Activated naive CD4-positive, alpha-beta T cell treated with anti-CD3 and anti-CD28 coated beads, Interleukin-2, amount 50 U/mL, for 72 hours (primary cell): ENCODE measurements around the gene EIF2B2. TPM values are rescaled to one million over a fixed set of nuclear protein-coding genes. Genes with fewer than 3 reads are reported as not detected.

Experiments used
- ATAC-seq, 2 donors: fragments of 150-1000 bp; cut with Tn5 transposase; 2 replicates each; pipeline ENCODE4 v1.10.0; 2021; ENCODE audit warnings: mild to moderate bottlenecking in 2 of 2, moderate library complexity in 2 of 2
- DNase-seq, 2 donors: peaks; one replicate each; pipeline ENCODE4 v3.0.0; 2021 to 2022; ENCODE audit warnings: low spot score in 2 of 2
- H3K27ac Mint-ChIP-seq, 2 donors: one replicate each; pipeline ENCODE4 v1.8.0; 2022; ENCODE audit warnings: mild to moderate bottlenecking in 2 of 2, mixed read lengths in 2 of 2
- H3K36me3 Mint-ChIP-seq, 2 donors: one replicate each; pipeline ENCODE4 v1.8.0; 2022; ENCODE audit warnings: mixed read lengths in 2 of 2
- H3K9me3 Mint-ChIP-seq, 2 donors: one replicate each; pipeline ENCODE4 v1.8.0; 2022; ENCODE audit warnings: mixed read lengths in 2 of 2
- total RNA-seq, 2 donors: library from RNA; stranded (reverse); gene quantifications; one replicate each; pipeline ENCODE4 v1.2.3, GENCODE V29; 2022

Gene EIF2B2
- 10 to 100 TPM; 40.1 to 63.7 TPM for total RNA-seq

GRCh38 chr14:75002392-75003249, at the start of gene EIF2B2:
Gene EIF2B2 (plus strand): TSS chr14:75002921. CDS start chr14:75002991, 70 bp downstream.
- H3K27ac Mint-ChIP-seq, result peak within 1 kb of the TSS; percentile 93 to 95
- peak; percentile 97 to 98 for ATAC-seq
- H3K36me3 Mint-ChIP-seq, result peaks cover 27 to 38% of the 10 kb centered on the region in 2 donors
- peak; percentile 98 to 99 for DNase-seq
- no peaks in the 10 kb centered on the region for H3K9me3 Mint-ChIP-seq

DNA sequence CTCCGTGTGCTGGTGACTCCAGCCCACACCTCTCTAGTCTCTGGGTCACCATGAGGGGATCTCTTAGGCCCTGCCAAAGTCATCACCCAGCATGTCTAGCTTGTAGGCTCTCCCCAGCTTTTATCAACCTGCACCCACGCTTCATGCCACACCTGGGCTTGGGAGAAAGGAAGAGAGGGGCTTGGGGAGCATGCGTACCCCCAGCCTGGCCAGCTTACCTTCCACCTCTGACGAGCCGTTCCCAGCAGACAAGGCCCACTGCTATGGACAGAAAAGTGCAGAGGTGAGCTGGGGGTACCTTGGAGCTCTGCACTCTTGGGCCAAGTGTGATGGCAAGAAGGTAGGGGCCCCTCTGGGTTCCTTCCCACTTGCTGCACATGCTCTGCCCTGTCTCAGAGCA, 49.0 kb upstream of the EIF2B2 start:
- no peak for DNase-seq
- no peaks in the 10 kb centered on the region for H3K9me3 Mint-ChIP-seq
- no peak overlapping the region for H3K27ac Mint-ChIP-seq
- H3K36me3 Mint-ChIP-seq, result no peaks in the 10 kb centered on the region
- ATAC-seq, result no peak

- no peak overlapping the region for H3K27ac Mint-ChIP-seq
- H3K9me3 Mint-ChIP-seq, result no peaks in the 10 kb centered on the region
- DNase-seq, result no peak
- ATAC-seq, result no peak
- no peaks in the 10 kb centered on the region for H3K36me3 Mint-ChIP-seq
Observed at GRCh38 chr14:74954232-74954946, 48.3 kb upstream of the EIF2B2 start.

GRCh38 chr14:74954947-74955228, 47.8 kb upstream of the EIF2B2 start:
- Mint-ChIP-seq H3K36me3 (no peaks in the 10 kb centered on the region), H3K27ac (no peak overlapping the region), H3K9me3 (no peaks in the 10 kb centered on the region)
- no peak for DNase-seq
- no peak for ATAC-seq

- peak; percentile 73 to 75 for ATAC-seq
Observed at GRCh38 chr14:74955229-74956026, 47.3 kb upstream of the EIF2B2 start, which contains the start of gene PGF. Gene PGF (minus strand): TSS chr14:74955597. CDS start chr14:74955242, 355 bp downstream.

DNA sequence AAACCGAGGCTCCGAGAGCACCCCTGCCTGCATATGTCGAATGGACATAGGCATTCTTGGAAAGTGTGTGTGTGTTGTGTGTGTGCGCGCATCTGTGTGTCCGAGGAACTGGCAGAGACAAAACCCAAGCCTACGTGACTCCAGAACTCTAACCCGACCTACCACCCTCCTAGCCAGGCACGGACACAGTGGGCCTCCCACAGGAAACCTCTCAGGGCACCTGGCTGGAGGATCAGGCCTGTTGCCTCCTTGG, 46.8 kb upstream of the EIF2B2 start:
- ATAC-seq (no peak), DNase-seq (no peak)
- Mint-ChIP-seq H3K27ac (no peak overlapping the region), H3K9me3 (no peaks in the 10 kb centered on the region), H3K36me3 (no peaks in the 10 kb centered on the region)

More at GRCh38 chr14:74955229-74956026, 47.3 kb upstream of the EIF2B2 start, which contains the start of gene PGF:
- no peaks in the 10 kb centered on the region for H3K36me3 Mint-ChIP-seq
- DNase-seq, result peak in 1 of 2 donors; percentile 40
- no peaks in the 10 kb centered on the region for H3K9me3 Mint-ChIP-seq
- no peak within 1 kb of the TSS for H3K27ac Mint-ChIP-seq

GRCh38 chr14:74956280-74957072, 46.2 kb upstream of the EIF2B2 start:
- ATAC-seq (no peak), DNase-seq (no peak)
- no peaks in the 10 kb centered on the region for H3K36me3 Mint-ChIP-seq
- H3K27ac Mint-ChIP-seq, result no peak overlapping the region
- no peaks in the 10 kb centered on the region for H3K9me3 Mint-ChIP-seq

GRCh38 chr14:74959596-74960180, 43.0 kb upstream of the EIF2B2 start:
- no peak overlapping the region for H3K27ac Mint-ChIP-seq
- DNase-seq (no peak), ATAC-seq (no peak)
- no peaks in the 10 kb centered on the region for H3K36me3 Mint-ChIP-seq
- H3K9me3 Mint-ChIP-seq, result no peaks in the 10 kb centered on the region

DNA sequence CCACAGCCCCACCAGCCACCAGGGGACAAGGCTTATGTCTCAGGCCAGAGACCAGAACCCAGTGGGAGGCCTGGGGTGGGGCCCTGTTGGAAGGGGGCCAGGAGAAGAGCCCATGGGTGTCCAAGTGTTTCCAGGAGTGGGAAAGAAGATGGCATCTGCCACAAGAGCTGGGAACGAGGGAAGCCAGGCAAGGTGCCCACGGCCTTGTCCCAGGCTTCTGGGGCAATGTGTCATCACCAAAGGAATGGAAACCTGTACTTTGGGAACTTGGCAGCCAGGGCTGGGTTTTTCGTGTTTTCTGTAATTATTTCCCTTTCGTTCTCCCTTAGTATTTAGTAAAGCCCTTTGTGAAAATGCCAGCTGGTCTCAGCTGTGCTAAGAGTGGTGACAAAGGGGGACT, 42.0 kb upstream of the EIF2B2 start:
- Mint-ChIP-seq H3K36me3 (no peaks in the 10 kb centered on the region), H3K9me3 (no peaks in the 10 kb centered on the region), H3K27ac (no peak overlapping the region)
- ATAC-seq, result no peak
- no peak for DNase-seq

DNA sequence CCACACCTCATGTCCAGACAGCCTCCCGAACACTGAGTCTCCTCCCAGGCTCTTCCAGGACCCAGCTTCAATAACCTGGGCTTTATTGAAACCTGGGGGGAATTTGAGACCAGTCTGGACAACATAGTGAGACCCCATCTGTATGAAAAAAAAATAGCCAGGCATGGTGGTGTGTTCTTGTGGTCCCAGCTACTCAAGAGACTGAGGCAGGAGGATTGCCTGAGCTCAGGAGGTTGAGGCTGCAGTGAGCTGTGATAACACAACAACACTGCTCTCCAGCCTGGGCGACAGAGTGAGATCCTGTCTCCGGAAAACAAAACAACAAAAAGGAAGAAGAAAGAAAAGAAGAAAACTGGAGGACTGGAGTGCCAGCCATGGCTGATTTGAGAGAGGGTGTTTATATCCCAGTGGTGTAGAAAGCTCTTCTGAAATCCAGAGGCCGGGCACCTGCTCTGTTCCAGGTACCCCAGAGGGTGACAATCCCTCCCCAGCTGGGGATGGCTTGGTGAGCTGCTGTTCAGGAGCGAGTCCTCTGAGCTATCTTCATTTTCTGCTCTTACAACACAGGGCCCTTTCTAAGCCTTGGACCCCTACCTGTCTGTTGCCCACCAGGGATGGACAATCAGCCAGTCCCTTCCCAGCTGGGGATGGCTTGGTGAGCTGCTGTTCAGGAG, 41.3 kb upstream of the EIF2B2 start:
- H3K9me3 Mint-ChIP-seq, result no peaks in the 10 kb centered on the region
- no peak overlapping the region for H3K27ac Mint-ChIP-seq
- no peak for ATAC-seq
- no peaks in the 10 kb centered on the region for H3K36me3 Mint-ChIP-seq
- no peak for DNase-seq

DNA sequence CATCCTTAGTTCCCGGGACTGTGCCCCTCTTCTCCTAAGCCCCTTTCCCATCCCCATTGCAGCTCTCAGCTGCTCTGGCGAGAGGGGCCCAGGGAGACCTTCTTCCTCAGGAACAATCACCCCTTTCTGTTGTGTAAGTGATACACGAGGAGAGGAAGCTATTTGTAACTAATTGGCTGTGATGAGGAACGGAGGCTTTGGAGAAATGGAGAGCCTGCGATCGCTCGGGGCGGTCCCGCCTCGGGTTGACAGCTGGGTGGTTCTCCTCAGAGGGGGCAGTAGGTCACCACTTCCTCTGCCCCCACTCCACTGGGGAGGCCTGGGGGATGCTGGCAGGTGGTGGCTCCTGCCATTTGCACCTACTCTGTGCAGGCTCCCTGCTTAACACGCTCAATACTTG, 40.7 kb upstream of the EIF2B2 start:
- H3K36me3 Mint-ChIP-seq, result no peaks in the 10 kb centered on the region
- H3K9me3 Mint-ChIP-seq, result no peaks in the 10 kb centered on the region
- H3K27ac Mint-ChIP-seq, result no peak overlapping the region
- ATAC-seq, result no peak
- no peak for DNase-seq

DNA sequence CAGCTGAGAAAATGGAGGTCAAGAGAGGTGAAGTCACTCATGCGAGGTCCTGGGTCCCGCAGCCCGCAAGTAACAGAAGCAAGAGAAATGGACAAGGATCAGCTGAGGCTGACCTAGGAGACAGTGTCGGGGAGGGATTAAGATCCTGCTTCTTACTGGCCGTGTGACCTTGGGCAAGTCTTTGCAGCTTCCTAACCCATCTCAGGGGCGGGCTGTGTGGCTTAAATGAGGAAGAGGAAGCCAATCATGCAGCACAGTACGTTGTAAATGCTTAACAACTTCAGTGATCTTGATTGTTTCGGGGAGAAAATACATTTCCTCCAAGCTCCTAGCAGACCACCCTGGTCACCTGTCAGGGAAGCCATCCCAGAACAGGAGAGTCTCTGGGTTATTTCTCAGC, 40.2 kb upstream of the EIF2B2 start:
- H3K27ac Mint-ChIP-seq, result no peak overlapping the region

DNA sequence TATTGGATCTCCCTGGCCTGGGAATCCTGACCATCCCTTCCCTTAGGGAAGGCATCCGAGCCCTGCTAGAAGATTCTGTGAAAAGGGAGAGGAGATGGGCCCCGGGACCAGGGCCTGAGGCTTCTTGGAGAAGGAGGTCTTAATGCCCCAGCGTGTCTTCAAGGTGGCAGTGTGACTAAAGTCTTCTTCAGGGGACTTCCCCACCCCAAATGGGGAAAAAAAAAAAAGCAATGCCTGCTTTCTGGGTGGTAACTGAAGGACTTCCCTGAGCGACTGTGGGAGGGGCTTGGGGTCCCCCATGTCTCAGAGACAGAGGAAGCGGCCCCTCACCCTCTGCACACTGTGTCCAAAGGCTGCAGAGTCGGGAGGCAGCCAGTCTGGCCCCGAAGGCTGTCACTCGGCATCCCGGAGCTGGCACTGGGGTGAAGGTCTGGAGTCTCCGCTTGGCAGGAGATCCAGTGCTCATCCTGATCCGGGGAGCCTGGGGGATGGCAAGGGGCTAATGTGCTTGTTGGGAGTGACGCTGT, 39.5 kb upstream of the EIF2B2 start:
- no peak for DNase-seq
- Mint-ChIP-seq H3K36me3 (no peaks in the 10 kb centered on the region), H3K9me3 (no peaks in the 10 kb centered on the region), H3K27ac (peak overlapping the region in 1 of 2 donors; percentile 61)
- no peak for ATAC-seq

More for the DNA sequence above, 40.2 kb upstream of the EIF2B2 start:
- ATAC-seq (no peak), DNase-seq (no peak)
- Mint-ChIP-seq H3K36me3 (no peaks in the 10 kb centered on the region), H3K9me3 (no peaks in the 10 kb centered on the region)

- DNase-seq, result no peak
- peak overlapping the region in 1 of 2 donors; percentile 61 for H3K27ac Mint-ChIP-seq
- H3K36me3 Mint-ChIP-seq, result no peaks in the 10 kb centered on the region
- no peak for ATAC-seq
- H3K9me3 Mint-ChIP-seq, result no peaks in the 10 kb centered on the region
Observed at GRCh38 chr14:74963705-74964271, 38.9 kb upstream of the EIF2B2 start.

DNA sequence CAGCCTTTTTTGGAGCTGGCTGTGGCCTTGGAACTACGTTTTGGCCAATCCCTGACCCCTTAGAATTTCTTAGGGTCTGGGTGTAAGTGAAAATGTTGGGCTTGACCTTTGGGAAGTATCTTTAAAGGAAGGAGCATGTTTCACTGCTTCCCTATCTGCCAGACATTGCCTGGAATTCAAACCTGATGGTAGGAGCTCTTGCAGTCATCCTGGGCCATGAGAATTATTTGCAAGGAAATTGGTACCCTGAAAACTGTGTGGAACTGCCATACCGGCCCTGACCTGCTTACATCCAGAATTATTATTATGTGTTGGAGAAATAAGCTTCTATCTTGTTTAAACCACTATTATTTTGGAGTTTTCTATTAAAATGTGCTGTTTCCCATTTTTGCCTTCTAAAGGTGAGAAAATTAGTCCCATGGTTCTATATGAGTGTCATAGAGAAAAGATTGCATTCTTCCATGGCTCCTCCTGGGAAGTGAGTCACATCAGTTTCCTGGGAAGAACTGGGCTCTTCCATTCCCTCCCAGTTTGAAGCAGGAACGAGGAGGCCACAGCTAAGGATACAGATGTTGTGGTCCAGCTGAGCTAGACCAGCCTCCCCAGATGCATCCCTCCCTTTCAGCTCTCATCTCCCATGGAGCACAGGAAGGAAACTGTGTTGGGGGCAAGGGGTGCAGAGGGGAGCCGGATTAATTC, 37.8 kb upstream of the EIF2B2 start:
- Mint-ChIP-seq H3K36me3 (no peaks in the 10 kb centered on the region), H3K9me3 (no peaks in the 10 kb centered on the region), H3K27ac (no peak overlapping the region)
- no peak for ATAC-seq
- no peak for DNase-seq
